Skeletal muscle tissue (tissue), 4 donors: ENCODE measurements around the gene GABRB2. TPM values are rescaled to one million over a fixed set of nuclear protein-coding genes. Genes with fewer than 3 reads are reported as not detected.

Source experiments
- H3K27ac ChIP-seq: one replicate; pipeline ENCODE4 v1.7.0; 2013; ENCODE audit warnings: mild to moderate bottlenecking, low read depth, low read length, inconsistent platforms
- H3K27me3 ChIP-seq, 3 donors: one replicate each; pipeline ENCODE4 v1.7.0; 2013; ENCODE audit warnings: low read length in 3 of 3; ENCODE audit not compliant: control insufficient read depth in 3 of 3, insufficient read depth in 3 of 3
- H3K36me3 ChIP-seq, 3 donors: one replicate each; pipeline ENCODE4 v1.7.0; 2013; ENCODE audit warnings: low read length in 3 of 3; ENCODE audit not compliant: control insufficient read depth in 3 of 3, insufficient read depth in 3 of 3
- H3K4me1 ChIP-seq, 3 donors: one replicate each; pipeline ENCODE4 v1.7.0; 2013; ENCODE audit warnings: low read length in 3 of 3, mild to moderate bottlenecking in 3 of 3; ENCODE audit not compliant: control insufficient read depth in 3 of 3, insufficient read depth in 3 of 3
- H3K4me3 ChIP-seq, 3 donors: one replicate each; pipeline ENCODE4 v1.7.0; 2013; ENCODE audit warnings: low read length in 3 of 3
- H3K9ac ChIP-seq, 3 donors: one replicate each; pipeline ENCODE4 v1.7.0; 2013; ENCODE audit warnings: low read length in 3 of 3, mild to moderate bottlenecking in 3 of 3, moderate library complexity in 2 of 3, low read depth in 1 of 3
- H3K9me3 ChIP-seq, 3 donors: one replicate each; pipeline ENCODE4 v1.7.0; 2013; ENCODE audit warnings: low read length in 3 of 3; ENCODE audit not compliant: control insufficient read depth in 3 of 3
- total RNA-seq: library from RNA; depleted of rRNA; stranded (reverse); fragments of >200 nt; gene quantifications from one replicate; pipeline ENCODE4 v1.2.3, GENCODE V29; 2014
- donor health status: Osteomylitis.

GABRB2 gene
- total RNA-seq, 1 donor from 2014 or later, result 1.0 TPM

DNA sequence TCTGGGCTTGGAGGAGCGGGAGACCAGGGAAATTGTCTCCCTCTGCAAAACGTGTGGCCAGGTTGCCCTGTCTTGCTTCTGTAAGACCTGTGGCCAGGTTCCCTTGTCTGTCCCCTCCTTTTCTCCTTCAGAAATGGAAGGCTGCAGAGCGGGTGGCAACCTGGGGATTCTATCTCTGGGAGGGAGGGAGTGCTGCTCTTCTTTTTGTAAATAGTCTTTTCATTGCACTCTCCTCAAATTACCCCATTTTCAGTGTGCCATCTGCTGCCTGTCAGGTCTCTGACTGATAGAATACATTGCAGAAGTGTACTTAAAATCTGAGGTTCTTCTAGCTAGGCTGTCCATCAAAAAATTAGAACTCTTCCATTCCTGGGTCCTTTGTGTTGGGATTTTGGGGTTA is 126.0 kb downstream of the GABRB2 start:
- Histone ChIP-seq H3K36me3 (no peaks in the 10 kb centered on the region), H3K4me1 (no peaks in the 10 kb centered on the region), H3K27me3 (no peaks in the 10 kb centered on the region), H3K9ac (no peak overlapping the region), H3K9me3 (peaks cover 0 to 6% (median 4%) of the 10 kb centered on the region in 3 donors), H3K4me3 (no peak overlapping the region), H3K27ac (no peak overlapping the region)

DNA sequence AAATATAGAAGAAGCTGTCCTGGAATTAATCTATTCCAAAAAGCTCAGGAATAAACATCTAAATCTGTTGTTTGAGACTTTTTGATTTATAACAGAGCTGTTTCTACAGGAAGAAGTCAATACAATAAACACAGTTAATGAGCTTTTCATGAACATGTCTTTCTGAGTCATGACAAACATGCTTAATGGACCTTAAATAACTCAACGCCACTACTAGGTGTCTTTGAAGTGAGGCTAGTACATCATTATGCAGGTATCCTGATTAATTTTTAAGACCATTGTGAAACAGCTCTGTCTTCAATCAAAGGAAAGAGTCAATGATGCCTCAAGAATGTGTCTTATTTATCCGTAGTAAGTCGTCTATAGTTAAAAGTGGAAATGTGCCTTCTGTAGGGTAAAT is 131.6 kb downstream of the GABRB2 start:
- Histone ChIP-seq H3K27ac (no peak overlapping the region), H3K9me3 (no peaks in the 10 kb centered on the region), H3K9ac (no peak overlapping the region), H3K4me3 (no peak overlapping the region), H3K36me3 (no peaks in the 10 kb centered on the region), H3K4me1 (no peaks in the 10 kb centered on the region), H3K27me3 (no peaks in the 10 kb centered on the region)

DNA sequence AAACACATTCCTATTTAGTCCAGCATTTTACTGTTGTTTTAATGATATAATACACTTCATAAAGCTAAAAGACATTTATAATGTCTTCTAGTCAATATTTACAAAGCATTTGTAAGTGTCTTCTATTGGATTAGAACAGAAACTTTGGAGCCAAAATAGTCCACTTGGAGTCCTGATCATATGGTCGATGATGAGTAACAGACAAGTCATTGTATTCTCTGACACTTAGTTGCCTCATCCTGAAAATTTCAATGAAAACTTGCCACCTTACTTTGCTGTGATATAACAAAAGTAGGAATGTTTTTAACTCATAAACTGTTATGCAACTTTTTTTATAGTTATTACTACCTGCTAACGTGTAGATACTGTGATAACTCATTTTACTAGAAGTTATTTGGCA is 132.5 kb downstream of the GABRB2 start:
- Histone ChIP-seq H3K27ac (no peak overlapping the region), H3K4me3 (no peak overlapping the region), H3K9ac (no peak overlapping the region), H3K36me3 (no peaks in the 10 kb centered on the region), H3K27me3 (no peaks in the 10 kb centered on the region), H3K9me3 (no peaks in the 10 kb centered on the region), H3K4me1 (no peaks in the 10 kb centered on the region)

DNA sequence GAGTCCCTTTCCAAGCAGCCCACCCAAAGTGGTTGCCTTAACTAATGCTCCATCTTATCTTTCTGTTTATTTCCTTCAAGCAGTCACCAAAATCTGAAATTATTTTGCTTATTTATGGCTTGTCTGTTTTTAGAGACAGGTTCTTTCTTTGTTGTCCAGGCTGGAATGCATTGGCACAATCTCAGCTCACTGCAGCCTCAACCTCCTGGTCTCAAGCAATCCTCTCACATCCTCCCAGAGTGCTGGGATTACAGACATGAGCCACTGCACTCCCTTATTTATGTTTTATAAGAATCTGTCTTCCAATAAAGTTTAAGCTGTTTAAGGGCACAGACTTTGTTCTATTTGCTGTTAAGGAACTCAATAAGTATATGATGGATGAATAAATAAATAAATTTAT is 133.7 kb downstream of the GABRB2 start:
- no peaks in the 10 kb centered on the region for H3K4me1 ChIP-seq
- no peaks in the 10 kb centered on the region for H3K27me3 ChIP-seq

DNA sequence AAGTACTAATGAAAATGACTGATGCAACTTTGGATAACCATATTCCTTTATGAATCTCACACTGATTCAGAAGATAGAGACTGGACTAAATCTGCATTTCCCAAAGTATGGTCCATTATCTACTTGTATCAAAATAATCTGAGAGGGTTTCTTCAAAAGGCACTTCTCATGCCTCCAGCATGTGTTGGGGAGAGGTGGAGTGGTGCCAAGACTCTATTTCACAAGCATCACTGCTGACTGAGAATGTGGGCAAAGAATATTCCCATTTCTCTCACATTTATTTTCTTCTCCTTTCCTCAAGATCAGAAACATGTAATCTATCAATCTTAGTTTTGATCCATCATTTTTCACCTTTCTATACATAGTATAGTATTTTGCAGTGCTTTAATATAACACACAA is 135.4 kb downstream of the GABRB2 start:
- Histone ChIP-seq H3K27ac (no peak overlapping the region), H3K27me3 (no peaks in the 10 kb centered on the region), H3K4me3 (no peak overlapping the region), H3K9me3 (no peaks in the 10 kb centered on the region), H3K36me3 (no peaks in the 10 kb centered on the region), H3K9ac (no peak overlapping the region), H3K4me1 (no peaks in the 10 kb centered on the region)

More for the DNA sequence above, 133.7 kb downstream of the GABRB2 start:
- no peaks in the 10 kb centered on the region for H3K9me3 ChIP-seq
- no peak overlapping the region for H3K4me3 ChIP-seq
- H3K9ac ChIP-seq, result no peak overlapping the region
- no peaks in the 10 kb centered on the region for H3K36me3 ChIP-seq
- H3K27ac ChIP-seq, result no peak overlapping the region

DNA sequence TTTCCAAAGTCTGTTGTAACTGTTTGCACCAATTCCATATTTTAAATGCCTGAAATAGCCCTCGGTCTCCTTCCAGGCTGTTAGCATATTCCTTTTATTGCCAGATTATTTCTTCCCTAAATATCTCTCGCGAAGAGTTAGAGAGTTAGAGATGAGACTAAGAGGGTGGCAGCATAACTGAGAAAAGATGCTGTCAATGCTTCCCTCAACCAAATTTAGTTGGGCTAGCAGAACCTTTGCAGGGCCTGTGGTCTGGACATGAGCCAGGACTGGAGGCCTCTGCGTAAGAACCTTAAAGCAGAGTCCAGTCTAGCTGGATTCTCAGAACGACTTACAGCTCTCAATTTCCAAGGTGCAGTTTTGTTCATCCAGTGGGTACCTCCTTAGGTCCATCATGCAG is 135.9 kb downstream of the GABRB2 start:
- H3K9ac ChIP-seq, result no peak overlapping the region
- H3K9me3 ChIP-seq, result no peaks in the 10 kb centered on the region
- no peaks in the 10 kb centered on the region for H3K36me3 ChIP-seq
- H3K4me3 ChIP-seq, result no peak overlapping the region
- no peaks in the 10 kb centered on the region for H3K4me1 ChIP-seq
- no peak overlapping the region for H3K27ac ChIP-seq
- no peaks in the 10 kb centered on the region for H3K27me3 ChIP-seq

DNA sequence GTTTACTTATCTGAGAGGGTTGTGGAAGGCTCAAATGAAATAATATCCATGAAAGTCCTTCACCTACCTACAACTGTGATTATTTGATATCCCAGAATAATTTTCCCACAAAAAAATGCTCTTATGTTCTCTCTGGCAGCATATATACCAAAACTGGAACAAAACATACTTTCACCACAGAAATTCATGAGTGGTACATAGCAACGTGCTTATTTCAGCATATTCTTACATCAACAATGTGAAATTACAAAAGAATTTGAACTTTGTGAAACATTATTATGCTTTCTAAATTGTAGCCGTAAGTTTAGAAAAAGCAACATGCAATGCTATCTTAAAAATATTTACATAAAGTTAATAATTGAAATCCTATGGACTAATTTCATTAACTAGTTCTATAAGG is 137.1 kb downstream of the GABRB2 start:
- H3K9ac ChIP-seq, result no peak overlapping the region
- no peaks in the 10 kb centered on the region for H3K36me3 ChIP-seq
- H3K4me3 ChIP-seq, result no peak overlapping the region
- no peak overlapping the region for H3K27ac ChIP-seq
- no peaks in the 10 kb centered on the region for H3K9me3 ChIP-seq
- no peaks in the 10 kb centered on the region for H3K4me1 ChIP-seq
- no peaks in the 10 kb centered on the region for H3K27me3 ChIP-seq

DNA sequence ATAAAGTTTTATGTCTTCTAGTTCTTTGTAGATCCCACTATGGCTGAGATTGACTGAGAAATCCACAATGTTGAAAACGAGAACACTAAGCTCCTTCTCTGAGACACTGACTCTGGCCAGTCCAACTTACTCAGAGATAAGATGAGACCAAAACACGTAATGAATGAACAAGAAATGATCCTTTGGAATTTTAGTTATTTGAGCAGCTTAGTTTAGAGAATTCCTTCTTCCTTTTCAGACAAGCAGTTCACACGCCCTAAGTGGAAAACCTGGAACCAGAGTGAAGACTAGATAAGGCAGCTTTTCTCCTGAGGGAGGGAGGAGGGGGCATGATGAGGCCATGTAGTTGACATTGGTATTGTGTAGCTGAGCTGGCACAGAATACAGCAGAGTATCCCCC is 139.6 kb downstream of the GABRB2 start:
- H3K9me3 ChIP-seq, result no peaks in the 10 kb centered on the region
- H3K27ac ChIP-seq, result no peak overlapping the region
- H3K9ac ChIP-seq, result no peak overlapping the region
- H3K36me3 ChIP-seq, result no peaks in the 10 kb centered on the region
- no peaks in the 10 kb centered on the region for H3K27me3 ChIP-seq
- peaks cover 0 to 3% (median 3%) of the 10 kb centered on the region in 3 donors for H3K4me1 ChIP-seq
- no peak overlapping the region for H3K4me3 ChIP-seq

DNA sequence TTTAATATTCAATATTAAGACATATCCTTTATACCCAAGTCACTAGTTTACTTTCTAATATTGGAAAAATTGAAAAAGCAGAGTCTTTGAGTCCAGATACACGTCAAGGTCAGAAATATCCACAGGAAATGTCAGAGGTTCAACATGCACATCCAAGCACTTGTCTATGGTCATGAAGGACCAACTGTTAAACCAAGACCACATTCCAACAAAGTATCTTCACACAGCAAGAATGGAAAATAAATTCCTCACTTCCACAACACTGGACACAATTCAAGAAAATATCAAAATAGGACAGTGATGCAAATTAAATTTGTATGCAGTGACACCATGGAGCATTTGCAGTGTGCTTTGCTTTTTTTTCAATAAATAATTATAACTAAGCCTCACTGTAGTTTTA is 142.5 kb downstream of the GABRB2 start:
- Histone ChIP-seq H3K4me3 (no peak overlapping the region), H3K27me3 (no peaks in the 10 kb centered on the region), H3K27ac (no peak overlapping the region), H3K4me1 (peaks cover 0 to 3% (median 3%) of the 10 kb centered on the region in 3 donors), H3K9ac (no peak overlapping the region), H3K9me3 (no peaks in the 10 kb centered on the region), H3K36me3 (no peaks in the 10 kb centered on the region)

DNA sequence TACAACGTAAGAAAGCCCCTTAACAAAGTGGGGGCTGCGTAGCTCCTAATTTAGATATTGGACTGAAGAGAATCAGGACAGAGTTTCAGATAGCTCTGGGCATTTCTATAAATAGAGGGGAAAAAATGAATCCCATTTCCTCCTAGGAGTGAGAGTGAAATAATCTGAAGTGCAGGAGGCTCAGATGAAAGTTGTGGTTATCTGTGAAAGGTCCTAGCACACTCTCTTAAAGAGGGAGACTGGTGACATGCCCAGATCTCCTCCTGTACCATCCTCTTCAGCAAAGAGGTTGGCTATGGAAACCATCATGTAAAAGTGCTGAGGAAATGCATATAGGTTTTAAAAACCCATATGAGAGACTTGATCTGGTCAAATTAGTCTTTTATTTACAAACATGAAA is 143.4 kb downstream of the GABRB2 start:
- no peaks in the 10 kb centered on the region for H3K27me3 ChIP-seq
- no peak overlapping the region for H3K27ac ChIP-seq
- no peaks in the 10 kb centered on the region for H3K36me3 ChIP-seq
- H3K4me1 ChIP-seq, result peaks cover 0 to 3% (median 3%) of the 10 kb centered on the region in 3 donors
- no peak overlapping the region for H3K9ac ChIP-seq
- no peak overlapping the region for H3K4me3 ChIP-seq
- H3K9me3 ChIP-seq, result no peaks in the 10 kb centered on the region

DNA sequence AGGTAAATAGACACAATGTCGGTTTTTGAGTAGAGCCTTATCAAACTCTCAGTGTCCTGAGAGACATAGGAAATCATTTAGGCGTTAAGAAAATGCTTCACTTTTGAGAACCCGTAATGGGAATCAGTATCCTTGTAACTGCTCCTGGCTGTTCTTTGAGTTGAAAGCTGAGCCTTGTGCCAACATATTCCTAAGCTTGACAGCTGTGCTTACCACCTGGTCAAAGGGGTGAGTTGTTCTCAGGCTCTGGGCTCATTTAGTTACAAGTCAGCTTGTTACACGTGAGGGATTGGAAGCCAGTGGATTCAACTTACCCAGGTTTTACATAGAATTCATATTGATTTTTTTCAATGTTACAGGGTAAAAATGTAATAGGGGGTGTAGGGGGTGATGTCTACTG is 145.9 kb downstream of the GABRB2 start:
- no peaks in the 10 kb centered on the region for H3K9me3 ChIP-seq
- no peak overlapping the region for H3K27ac ChIP-seq
- no peaks in the 10 kb centered on the region for H3K27me3 ChIP-seq
- H3K9ac ChIP-seq, result no peak overlapping the region
- H3K4me3 ChIP-seq, result no peak overlapping the region
- H3K36me3 ChIP-seq, result no peaks in the 10 kb centered on the region
- H3K4me1 ChIP-seq, result peaks cover 0 to 3% (median 3%) of the 10 kb centered on the region in 3 donors
